Measurements from ENCODE around the gene PELO. TPM values are rescaled to one million over a fixed set of nuclear protein-coding genes. Genes with fewer than 3 reads are reported as not detected.
"Not testable (repeated sequence)": the region's sequence is repeated elsewhere in the genome, so short reads cannot be mapped to it uniquely, and the experiment has no call there.

The PELO gene
- total RNA-seq, 1 experiment from 2014 or later: 8.0 TPM

GRCh38 chr5:52817818-52818217 lies 30.1 kb downstream of the PELO start:
- H3K79me2 ChIP-seq (ENCODE audit: low read length): no peaks in the 10 kb centered on the region

GRCh38 chr5:52818360-52818759 lies 30.6 kb downstream of the PELO start:
- H4K20me1 ChIP-seq (ENCODE audit: insufficient read depth, low read depth, low read length): no peaks in the 10 kb centered on the region
- H3K4me3 ChIP-seq (ENCODE audit: low read length): no peak overlapping the region
- no peaks in the 10 kb centered on the region for H3K9me2 ChIP-seq (replicated peaks; ENCODE audit: insufficient read depth, low read length)
- no peaks in the 10 kb centered on the region for H3K36me3 ChIP-seq (ENCODE audit: insufficient read depth, low read length)
- no peak overlapping the region for H2AFZ ChIP-seq (ENCODE audit: low read length)
- H3K27ac ChIP-seq (ENCODE audit: low read length): no peak overlapping the region
- DNase-seq: no peak
- H3K9me3 ChIP-seq (ENCODE audit: low read length): no peaks in the 10 kb centered on the region
- H3K9ac ChIP-seq (ENCODE audit: low read length): no peak overlapping the region
- peaks cover 14% of the 10 kb centered on the region for H3K4me1 ChIP-seq (ENCODE audit: low read length)
- no peak overlapping the region for H3K4me2 ChIP-seq (ENCODE audit: low read depth, low read length, poor library complexity, severe bottlenecking)
- no peaks in the 10 kb centered on the region for H3K27me3 ChIP-seq (ENCODE audit: low read length)
- H3K79me2 ChIP-seq (ENCODE audit: low read length): no peaks in the 10 kb centered on the region

More at GRCh38 chr5:52817818-52818217, 30.1 kb downstream of the PELO start:
- Histone ChIP-seq H2AFZ (ENCODE audit: low read length) (no peak overlapping the region), H3K4me2 (ENCODE audit: low read depth, low read length, poor library complexity, severe bottlenecking) (no peak overlapping the region), H3K9me3 (ENCODE audit: low read length) (no peaks in the 10 kb centered on the region), H3K4me3 (ENCODE audit: low read length) (no peak overlapping the region), H3K27me3 (ENCODE audit: low read length) (no peaks in the 10 kb centered on the region), H3K9ac (ENCODE audit: low read length) (no peak overlapping the region), H4K20me1 (ENCODE audit: insufficient read depth, low read depth, low read length) (no peaks in the 10 kb centered on the region), H3K27ac (ENCODE audit: low read length) (no peak overlapping the region), H3K36me3 (ENCODE audit: insufficient read depth, low read length) (no peaks in the 10 kb centered on the region), H3K4me1 (ENCODE audit: low read length) (peaks cover 12% of the 10 kb centered on the region), H3K9me2 (replicated peaks; ENCODE audit: insufficient read depth, low read length) (no peaks in the 10 kb centered on the region)
- no peak for DNase-seq

DNA sequence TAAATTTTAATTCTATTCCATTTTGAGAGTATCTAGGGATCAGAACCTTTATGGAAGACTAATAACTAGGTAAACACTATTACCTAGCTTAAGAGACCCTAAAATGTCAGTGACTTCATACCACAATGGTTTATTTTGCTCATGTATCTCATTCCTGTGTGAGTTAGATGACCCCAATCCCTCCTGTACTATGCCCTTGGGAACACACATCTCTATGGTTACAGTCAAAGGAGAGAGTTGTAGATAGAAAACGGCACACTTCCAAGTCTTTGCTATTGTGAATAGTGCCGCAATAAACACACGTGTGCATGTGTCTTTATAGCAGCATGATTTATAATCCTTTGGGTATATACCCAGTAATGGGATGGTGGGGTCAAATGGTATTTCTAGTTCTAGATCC lies 31.1 kb downstream of the PELO start:
- H3K4me1 ChIP-seq (ENCODE audit: low read length): peaks cover 14% of the 10 kb centered on the region
- H3K36me3 ChIP-seq (ENCODE audit: insufficient read depth, low read length); H4K20me1 ChIP-seq (ENCODE audit: insufficient read depth, low read depth, low read length); H3K9ac ChIP-seq (ENCODE audit: low read length); H3K4me3 ChIP-seq (ENCODE audit: low read length); H3K9me2 ChIP-seq (replicated peaks; ENCODE audit: insufficient read depth, low read length); H3K27ac ChIP-seq (ENCODE audit: low read length); DNase-seq; H3K27me3 ChIP-seq (ENCODE audit: low read length); H3K4me2 ChIP-seq (ENCODE audit: low read depth, low read length, poor library complexity, severe bottlenecking); H2AFZ ChIP-seq (ENCODE audit: low read length); H3K9me3 ChIP-seq (ENCODE audit: low read length); H3K79me2 ChIP-seq (ENCODE audit: low read length): not testable (repeated sequence)

- Histone ChIP-seq H3K4me1 (ENCODE audit: low read length) (peaks cover 14% of the 10 kb centered on the region), H2AFZ (ENCODE audit: low read length) (no peak overlapping the region), H3K36me3 (ENCODE audit: insufficient read depth, low read length) (no peaks in the 10 kb centered on the region), H3K4me2 (ENCODE audit: low read depth, low read length, poor library complexity, severe bottlenecking) (peak overlapping the region; percentile 64), H3K9ac (ENCODE audit: low read length) (no peak overlapping the region), H3K27me3 (ENCODE audit: low read length) (no peaks in the 10 kb centered on the region), H3K9me3 (ENCODE audit: low read length) (no peaks in the 10 kb centered on the region), H4K20me1 (ENCODE audit: insufficient read depth, low read depth, low read length) (no peaks in the 10 kb centered on the region), H3K27ac (ENCODE audit: low read length) (no peak overlapping the region), H3K4me3 (ENCODE audit: low read length) (peak overlapping the region; percentile 33; the same call in 1 of the 2 replicates), H3K9me2 (replicated peaks; ENCODE audit: insufficient read depth, low read length) (no peaks in the 10 kb centered on the region), H3K79me2 (ENCODE audit: low read length) (no peaks in the 10 kb centered on the region)
- no peak for DNase-seq
These were observed 34.2 kb downstream of the PELO start for GRCh38 chr5:52821901-52822300.

DNA sequence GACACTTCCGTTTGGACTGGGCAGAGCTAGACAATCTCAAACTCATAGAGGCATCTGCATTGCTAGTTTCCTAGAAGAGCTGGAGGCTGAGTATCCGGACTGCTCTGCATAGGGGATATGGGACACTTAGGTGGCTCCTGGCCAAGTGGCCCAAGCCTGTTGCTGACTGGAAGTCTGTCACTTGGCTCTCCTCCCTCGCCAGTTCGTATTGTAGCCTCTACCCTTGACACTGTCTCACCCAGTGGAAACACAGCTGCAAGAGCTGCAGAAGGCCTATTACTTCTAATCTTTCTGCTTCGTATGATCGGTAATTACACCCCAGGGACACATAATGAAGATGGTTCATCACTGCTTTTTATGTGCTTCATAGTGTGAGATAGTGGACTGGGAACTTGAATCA lies 34.7 kb downstream of the PELO start:
- H3K9ac ChIP-seq (ENCODE audit: low read length): no peak overlapping the region
- H3K9me2 ChIP-seq (replicated peaks; ENCODE audit: insufficient read depth, low read length): no peaks in the 10 kb centered on the region
- no peaks in the 10 kb centered on the region for H3K79me2 ChIP-seq (ENCODE audit: low read length)
- peak overlapping the region; percentile 64 for H3K4me2 ChIP-seq (ENCODE audit: low read depth, low read length, poor library complexity, severe bottlenecking)
- H2AFZ ChIP-seq (ENCODE audit: low read length): no peak overlapping the region
- H3K27ac ChIP-seq (ENCODE audit: low read length): no peak overlapping the region
- H3K27me3 ChIP-seq (ENCODE audit: low read length): no peaks in the 10 kb centered on the region
- H3K9me3 ChIP-seq (ENCODE audit: low read length): no peaks in the 10 kb centered on the region
- no peaks in the 10 kb centered on the region for H3K36me3 ChIP-seq (ENCODE audit: insufficient read depth, low read length)
- H3K4me1 ChIP-seq (ENCODE audit: low read length): peaks cover 14% of the 10 kb centered on the region
- peak; percentile 81 for DNase-seq
- peak overlapping the region; percentile 33; the same call in 1 of the 2 replicates for H3K4me3 ChIP-seq (ENCODE audit: low read length)
- H4K20me1 ChIP-seq (ENCODE audit: insufficient read depth, low read depth, low read length): no peaks in the 10 kb centered on the region

- Histone ChIP-seq H3K9me3 (ENCODE audit: low read length) (peaks cover 4% of the 10 kb centered on the region; the same call in 1 of the 2 replicates), H3K27me3 (ENCODE audit: low read length) (no peaks in the 10 kb centered on the region), H3K79me2 (ENCODE audit: low read length) (no peaks in the 10 kb centered on the region), H3K36me3 (ENCODE audit: insufficient read depth, low read length) (no peaks in the 10 kb centered on the region), H3K4me1 (ENCODE audit: low read length) (peaks cover 14% of the 10 kb centered on the region), H3K4me3 (ENCODE audit: low read length) (no peak overlapping the region), H4K20me1 (ENCODE audit: insufficient read depth, low read depth, low read length) (no peaks in the 10 kb centered on the region), H2AFZ (ENCODE audit: low read length) (no peak overlapping the region), H3K9ac (ENCODE audit: low read length) (no peak overlapping the region), H3K9me2 (replicated peaks; ENCODE audit: insufficient read depth, low read length) (no peaks in the 10 kb centered on the region), H3K4me2 (ENCODE audit: low read depth, low read length, poor library complexity, severe bottlenecking) (no peak overlapping the region), H3K27ac (ENCODE audit: low read length) (no peak overlapping the region)
- DNase-seq: no peak
These were observed 37.1 kb downstream of the PELO start for GRCh38 chr5:52824827-52825226.

DNA sequence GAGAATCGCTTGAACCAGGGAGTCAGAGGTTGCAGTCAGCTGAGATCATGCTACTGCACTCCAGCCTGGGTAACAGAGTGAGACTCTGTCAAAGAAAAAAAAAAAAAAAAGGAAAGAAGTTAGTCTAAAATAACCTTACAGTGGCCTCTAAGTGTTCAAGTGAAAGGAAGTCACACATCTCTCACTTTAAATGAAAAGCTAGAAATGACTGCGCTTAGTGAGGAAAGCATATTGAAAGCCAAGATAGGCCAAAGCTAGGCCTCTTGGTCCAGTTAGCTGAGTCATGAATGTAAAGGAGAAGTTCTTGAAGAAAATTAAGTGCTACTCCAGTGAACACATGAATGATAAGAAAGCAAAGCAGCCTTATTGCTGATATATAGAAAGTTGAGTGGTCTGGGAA lies 38.1 kb downstream of the PELO start:
- DNase-seq: no peak
- H3K4me1 ChIP-seq (ENCODE audit: low read length): peaks cover 14% of the 10 kb centered on the region

DNA sequence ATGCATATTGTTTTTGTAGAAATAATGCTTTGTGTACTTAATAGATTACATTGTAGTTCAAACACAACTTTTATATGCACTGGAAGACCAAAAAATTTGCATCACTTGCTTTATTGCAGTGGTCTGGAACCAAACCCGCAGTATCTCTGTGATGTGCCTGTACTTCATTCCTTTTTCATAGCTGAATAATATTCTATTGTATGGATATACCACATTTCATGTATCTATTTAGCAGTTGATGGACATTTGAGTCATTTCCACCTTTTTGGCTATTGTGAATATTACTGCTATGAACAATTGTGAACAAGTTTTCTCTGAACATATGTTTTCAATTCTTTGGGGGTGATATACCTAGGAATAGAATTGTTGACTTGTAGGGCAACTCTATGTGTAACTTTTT lies 40.1 kb downstream of the PELO start:
- Histone ChIP-seq H3K9me2 (replicated peaks; ENCODE audit: insufficient read depth, low read length) (no peaks in the 10 kb centered on the region), H2AFZ (ENCODE audit: low read length) (no peak overlapping the region), H3K4me1 (ENCODE audit: low read length) (peaks cover 2% of the 10 kb centered on the region), H3K36me3 (ENCODE audit: insufficient read depth, low read length) (no peaks in the 10 kb centered on the region), H3K27ac (ENCODE audit: low read length) (no peak overlapping the region), H3K4me2 (ENCODE audit: low read depth, low read length, poor library complexity, severe bottlenecking) (no peak overlapping the region), H4K20me1 (ENCODE audit: insufficient read depth, low read depth, low read length) (no peaks in the 10 kb centered on the region), H3K9ac (ENCODE audit: low read length) (no peak overlapping the region), H3K79me2 (ENCODE audit: low read length) (no peaks in the 10 kb centered on the region), H3K4me3 (ENCODE audit: low read length) (no peak overlapping the region), H3K9me3 (ENCODE audit: low read length) (peaks cover 4% of the 10 kb centered on the region; the same call in 1 of the 2 replicates), H3K27me3 (ENCODE audit: low read length) (no peaks in the 10 kb centered on the region)
- no peak for DNase-seq

More for the DNA sequence above, 38.1 kb downstream of the PELO start:
- Histone ChIP-seq H3K36me3 (ENCODE audit: insufficient read depth, low read length) (no peaks in the 10 kb centered on the region), H3K9me2 (replicated peaks; ENCODE audit: insufficient read depth, low read length) (no peaks in the 10 kb centered on the region), H2AFZ (ENCODE audit: low read length) (no peak overlapping the region), H3K4me2 (ENCODE audit: low read depth, low read length, poor library complexity, severe bottlenecking) (no peak overlapping the region), H3K9me3 (ENCODE audit: low read length) (peaks cover 4% of the 10 kb centered on the region; the same call in 1 of the 2 replicates), H3K79me2 (ENCODE audit: low read length) (no peaks in the 10 kb centered on the region), H3K27me3 (ENCODE audit: low read length) (no peaks in the 10 kb centered on the region), H3K9ac (ENCODE audit: low read length) (no peak overlapping the region), H3K27ac (ENCODE audit: low read length) (no peak overlapping the region), H4K20me1 (ENCODE audit: insufficient read depth, low read depth, low read length) (no peaks in the 10 kb centered on the region), H3K4me3 (ENCODE audit: low read length) (no peak overlapping the region)

DNA sequence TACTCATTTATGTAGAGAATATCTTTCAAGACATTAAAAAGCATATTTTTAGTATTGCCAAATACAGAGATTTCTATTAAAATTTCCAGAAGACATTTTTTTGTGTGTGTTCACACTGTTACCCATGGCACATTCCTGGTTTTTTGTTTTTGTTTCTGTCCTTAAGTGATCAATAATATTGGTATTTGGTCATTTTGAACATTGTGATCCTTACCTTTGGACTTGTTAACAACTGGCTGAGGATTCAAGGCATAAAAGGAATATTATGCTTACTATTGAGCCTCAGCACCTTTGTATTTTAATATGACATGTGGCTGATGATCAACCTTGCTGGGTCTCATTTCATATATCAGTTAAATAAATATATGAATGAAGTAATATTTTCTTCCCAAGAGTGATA lies 41.9 kb downstream of the PELO start:
- H3K9me2 ChIP-seq (replicated peaks; ENCODE audit: insufficient read depth, low read length): no peaks in the 10 kb centered on the region
- no peaks in the 10 kb centered on the region for H3K79me2 ChIP-seq (ENCODE audit: low read length)
- no peaks in the 10 kb centered on the region for H3K36me3 ChIP-seq (ENCODE audit: insufficient read depth, low read length)
- no peaks in the 10 kb centered on the region for H3K4me1 ChIP-seq (ENCODE audit: low read length)
- H3K9me3 ChIP-seq (ENCODE audit: low read length): peaks cover 4% of the 10 kb centered on the region; the same call in 1 of the 2 replicates
- H3K9ac ChIP-seq (ENCODE audit: low read length): no peak overlapping the region
- H3K27ac ChIP-seq (ENCODE audit: low read length): no peak overlapping the region
- no peaks in the 10 kb centered on the region for H4K20me1 ChIP-seq (ENCODE audit: insufficient read depth, low read depth, low read length)
- DNase-seq: no peak
- H3K4me3 ChIP-seq (ENCODE audit: low read length): no peak overlapping the region
- no peak overlapping the region for H3K4me2 ChIP-seq (ENCODE audit: low read depth, low read length, poor library complexity, severe bottlenecking)
- H3K27me3 ChIP-seq (ENCODE audit: low read length): no peaks in the 10 kb centered on the region
- H2AFZ ChIP-seq (ENCODE audit: low read length): no peak overlapping the region
